HG03095 (cell line): Measurements from ENCODE around the gene MTFP1.
"Not testable (repeated sequence)": the region's sequence is repeated elsewhere in the genome, so short reads cannot be mapped to it uniquely, and the experiment has no call there.

Experiments used
- ATAC-seq: cut with Tn5 transposase; IDR thresholded peaks from one replicate; pipeline ENCODE4 v1.9.1; 2021; ENCODE audit warnings: moderate library complexity; ENCODE audit not compliant: unreplicated experiment

MTFP1 gene

GRCh38 chr22:30425327-30425615, 297 bp upstream of the MTFP1 start:
- no peak for ATAC-seq

DNA sequence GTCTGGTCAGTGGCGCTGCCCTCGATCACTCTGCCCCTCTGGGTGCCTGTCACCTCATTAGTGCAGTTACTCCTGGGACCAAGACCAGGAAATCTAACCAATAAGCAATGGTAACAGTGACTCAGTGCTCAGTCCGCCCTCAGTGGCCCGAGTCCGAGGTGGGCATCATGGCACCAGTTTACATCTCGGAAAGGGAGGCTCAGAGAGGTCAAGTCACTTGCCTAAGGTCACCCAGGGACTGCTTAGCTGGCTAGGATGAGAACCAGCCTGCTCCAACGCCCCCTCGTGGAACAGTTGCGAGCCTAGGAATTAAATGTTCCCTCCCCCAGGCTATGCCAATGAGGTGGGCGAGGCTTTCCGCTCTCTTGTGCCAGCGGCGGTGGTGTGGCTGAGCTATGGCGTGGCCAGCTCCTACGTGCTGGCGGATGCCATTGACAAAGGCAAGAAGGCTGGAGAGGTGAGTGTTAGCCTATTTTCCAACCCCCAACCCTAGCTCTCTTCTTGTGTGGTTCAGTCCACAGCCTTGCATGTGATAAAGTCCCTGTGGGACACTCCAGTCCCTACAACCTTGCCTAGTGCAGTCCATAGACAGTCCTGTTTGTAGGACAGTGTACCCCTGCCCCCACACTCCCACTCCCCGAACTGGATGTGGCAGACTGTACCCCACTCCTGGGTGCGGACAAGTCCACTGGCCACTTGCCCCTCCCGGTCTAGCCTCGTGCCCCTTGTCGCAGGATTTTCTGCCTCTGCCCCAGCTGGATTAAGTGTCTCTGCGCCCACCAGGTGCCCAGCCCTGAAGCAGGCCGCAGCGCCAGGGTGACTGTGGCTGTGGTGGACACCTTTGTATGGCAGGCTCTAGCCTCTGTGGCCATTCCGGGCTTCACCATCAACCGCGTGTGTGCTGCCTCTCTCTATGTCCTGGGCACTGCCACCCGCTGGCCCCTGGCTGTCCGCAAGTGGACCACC, 1.1 kb downstream of the MTFP1 start:
- ATAC-seq = no peak

DNA sequence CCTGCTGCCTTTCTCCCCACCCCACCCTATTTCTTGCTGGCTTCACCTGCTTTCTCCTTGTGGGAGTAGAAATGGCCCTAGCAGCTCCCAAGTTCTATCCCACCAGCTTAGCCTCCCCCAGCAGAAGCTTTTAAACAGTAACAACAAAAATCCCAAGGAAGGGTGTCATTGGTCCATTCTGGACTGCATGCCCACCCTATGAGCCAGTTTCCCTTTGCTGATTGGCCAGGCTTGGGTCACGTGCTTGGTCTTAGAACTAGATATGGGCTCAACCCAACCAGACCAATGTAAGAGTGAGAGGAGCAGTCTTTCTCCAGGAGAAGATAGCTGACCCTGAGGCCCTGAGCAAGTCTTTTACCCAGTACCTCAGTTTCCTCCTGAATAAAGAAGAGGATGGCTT, 2.3 kb downstream of the MTFP1 start:
- ATAC-seq = no peak

DNA sequence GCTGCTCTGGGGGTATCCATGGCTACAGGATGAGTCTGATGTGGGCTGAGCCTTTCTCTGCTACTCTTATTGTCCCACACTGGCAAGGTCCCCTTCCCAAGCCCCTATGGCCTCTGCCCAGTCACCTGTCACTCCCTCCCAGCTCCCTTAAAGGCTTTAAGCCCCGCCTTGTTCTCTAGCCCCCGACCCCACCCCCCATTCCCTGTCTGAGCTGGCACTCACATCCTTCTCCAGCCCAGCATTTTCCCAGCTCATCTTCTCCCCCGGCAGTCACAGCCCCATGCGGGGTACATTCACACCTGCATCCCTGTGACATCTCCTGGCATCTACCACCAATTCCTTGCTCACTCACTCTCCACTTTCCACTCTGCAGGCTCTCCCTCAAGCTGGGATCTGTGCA, 4.3 kb downstream of the MTFP1 start:
- ATAC-seq = no peak

DNA sequence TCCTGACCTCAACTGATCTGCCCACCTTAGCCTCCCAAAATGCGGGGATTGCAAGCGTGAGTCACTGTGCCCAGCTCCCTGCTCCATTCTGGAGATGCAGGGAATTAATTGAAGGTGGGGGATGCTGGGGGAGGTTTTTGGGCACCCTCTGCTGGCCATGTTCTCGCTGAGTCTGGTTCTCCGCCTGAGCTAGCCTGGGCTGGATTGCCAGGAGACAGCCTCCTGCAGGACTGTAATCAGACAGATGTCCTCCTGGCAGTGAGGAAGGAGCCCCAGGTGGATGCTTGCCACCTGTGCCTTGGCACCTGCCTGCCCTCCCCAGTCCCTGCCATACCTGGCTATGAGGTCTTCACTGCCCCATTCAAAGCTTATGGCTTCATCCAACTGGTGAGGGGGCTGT, 5.4 kb downstream of the MTFP1 start:
- no peak for ATAC-seq

DNA sequence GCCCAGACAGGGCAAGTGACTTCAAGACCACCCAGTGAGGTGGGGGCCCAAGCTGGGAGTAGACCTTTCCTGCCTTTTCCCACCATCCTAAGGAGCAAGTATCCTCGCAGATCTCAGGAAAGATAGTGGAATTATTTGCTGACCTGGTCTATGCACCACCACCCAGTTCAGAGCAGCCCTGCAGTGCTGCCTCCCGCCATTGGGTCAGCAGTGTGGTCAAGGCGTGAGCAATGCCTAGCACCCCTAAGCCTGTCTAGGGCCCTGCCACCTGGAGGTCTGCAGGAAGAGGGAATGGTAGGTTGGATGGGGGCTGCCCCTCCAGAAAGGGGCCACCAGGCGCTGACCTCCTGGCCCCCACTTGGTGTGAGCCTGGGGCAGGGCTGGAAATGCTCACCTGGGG, 6.5 kb downstream of the MTFP1 start:
- ATAC-seq = no peak

- ATAC-seq = no peak
Measured at GRCh38 chr22:30432520-30432919, 7.0 kb downstream of the MTFP1 start.

- ATAC-seq = no peak
Measured at GRCh38 chr22:30433227-30433626, 7.7 kb downstream of the MTFP1 start.

GRCh38 chr22:30433773-30434172, 8.2 kb downstream of the MTFP1 start:
- ATAC-seq = no peak

GRCh38 chr22:30434843-30435242, 9.3 kb downstream of the MTFP1 start:
- no peak for ATAC-seq

GRCh38 chr22:30435674-30436126, 10.1 kb downstream of the MTFP1 start:
- ATAC-seq = no peak

- no peak for ATAC-seq
Measured at GRCh38 chr22:30436196-30436595, 10.6 kb downstream of the MTFP1 start.

DNA sequence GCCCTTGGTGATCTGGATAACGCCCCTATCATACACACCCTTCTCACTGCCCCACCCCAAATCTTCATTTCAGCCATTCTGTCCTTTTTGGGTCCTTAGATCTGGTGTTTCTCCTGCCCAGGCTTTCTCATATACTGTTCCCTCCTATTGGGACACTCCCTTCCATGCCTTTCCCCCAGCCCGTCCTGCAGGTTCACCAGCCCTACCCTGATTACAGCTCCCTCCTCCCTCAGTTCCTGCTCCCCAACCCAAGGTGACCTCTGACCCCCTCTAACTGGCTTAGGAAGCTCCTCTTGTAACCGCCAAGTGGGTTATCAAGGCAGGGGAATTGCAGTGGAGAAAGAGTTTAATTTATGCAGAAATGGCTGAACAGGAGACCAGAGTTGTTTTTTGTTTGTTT, 13.0 kb downstream of the MTFP1 start:
- ATAC-seq = no peak

- no peak for ATAC-seq
Measured at GRCh38 chr22:30439226-30439625, 13.7 kb downstream of the MTFP1 start.

DNA sequence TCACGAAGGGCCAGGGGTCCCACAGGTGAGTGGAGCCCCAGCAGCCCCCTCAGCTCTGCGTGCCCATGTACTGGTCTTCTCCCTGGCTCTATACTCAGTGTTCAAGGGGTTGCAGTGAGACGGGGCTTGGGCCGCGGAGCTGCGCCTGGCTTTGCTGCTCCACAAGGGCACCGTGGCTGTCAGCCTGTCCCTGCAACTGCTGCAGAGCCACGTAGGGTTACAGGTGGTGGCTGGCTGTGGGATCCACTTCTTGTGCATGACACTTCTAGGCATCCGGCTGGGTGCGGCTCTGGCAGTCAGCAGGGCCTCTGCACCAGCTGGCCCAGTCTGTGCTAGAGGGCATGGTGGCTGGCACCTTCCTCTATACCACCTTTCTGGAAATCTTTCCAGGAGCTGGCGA, 14.3 kb downstream of the MTFP1 start:
- ATAC-seq = no peak

- no peak for ATAC-seq
Measured at GRCh38 chr22:30441088-30441487, 15.5 kb downstream of the MTFP1 start.

DNA sequence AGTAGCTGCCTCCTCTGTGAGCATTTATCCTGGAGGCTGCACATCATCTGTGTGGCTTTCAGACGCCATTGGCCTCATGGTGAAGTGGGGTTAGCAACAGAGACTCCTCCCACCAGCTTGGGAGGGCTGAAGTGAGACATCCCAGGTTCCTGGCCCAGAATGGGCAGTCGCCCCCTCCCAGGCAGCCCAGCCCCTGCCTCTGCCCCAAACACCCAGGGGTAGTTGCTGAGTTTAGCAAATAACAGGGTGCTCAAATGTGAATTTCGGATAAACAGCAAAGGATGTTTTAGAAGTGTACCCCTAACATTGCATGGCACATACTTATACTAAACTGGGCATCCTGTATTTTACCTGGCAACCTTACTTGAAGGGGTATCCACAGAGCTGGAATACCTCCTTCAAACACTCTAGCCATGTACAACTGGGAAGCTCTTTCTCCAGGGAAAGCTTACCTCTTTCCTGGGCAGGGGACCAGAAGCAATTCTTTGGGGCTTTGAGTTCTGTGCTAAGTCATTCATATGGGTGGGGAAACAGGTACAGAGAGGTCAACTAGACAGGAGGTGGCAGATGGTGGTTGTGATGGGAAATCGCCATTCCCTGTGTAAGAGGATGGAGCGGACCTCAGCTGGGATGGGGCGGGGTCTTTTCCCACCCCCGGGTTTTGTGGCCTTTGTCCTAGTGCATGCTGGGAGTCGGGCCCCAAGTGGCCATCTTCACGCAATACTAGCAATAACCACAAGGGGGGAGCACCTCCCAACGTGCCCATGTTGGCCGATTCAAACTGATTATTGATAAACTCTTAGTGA, 19.3 kb downstream of the MTFP1 start:
- no peak for ATAC-seq

DNA sequence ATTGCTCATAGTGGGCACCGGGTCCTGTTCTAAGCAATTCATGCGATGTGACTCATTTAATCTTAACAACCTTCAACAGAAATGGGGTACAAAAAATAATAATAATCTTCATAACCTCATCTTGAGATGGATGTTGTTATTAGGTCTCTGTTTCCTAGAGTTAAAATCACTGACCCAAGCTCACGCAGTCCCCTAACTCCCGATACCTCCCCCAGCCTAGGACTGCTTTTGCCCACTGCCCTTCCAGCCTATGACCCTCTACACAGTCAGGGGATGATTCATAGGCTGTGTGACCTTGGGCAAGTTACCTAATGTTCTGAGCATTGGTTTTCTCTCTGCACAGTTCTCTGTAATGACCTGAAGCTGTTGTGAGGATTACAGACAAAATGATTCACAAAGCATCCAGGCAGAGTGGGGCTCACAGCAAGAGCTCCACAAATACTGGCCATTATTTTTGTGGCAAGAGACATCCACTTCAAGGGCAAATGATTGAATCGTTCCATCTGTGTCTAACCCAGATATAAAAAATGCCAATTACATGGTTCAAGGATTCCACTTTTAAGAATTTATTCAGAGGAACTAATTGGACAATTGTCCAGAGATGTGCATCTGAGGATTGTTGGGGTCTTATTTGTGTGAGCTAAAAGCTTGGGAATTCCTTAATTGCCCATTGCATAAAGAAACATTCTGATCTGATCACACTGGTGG, 20.0 kb downstream of the MTFP1 start:
- no peak for ATAC-seq

- no peak for ATAC-seq
Measured at GRCh38 chr22:30447656-30448055, 22.1 kb downstream of the MTFP1 start.

DNA sequence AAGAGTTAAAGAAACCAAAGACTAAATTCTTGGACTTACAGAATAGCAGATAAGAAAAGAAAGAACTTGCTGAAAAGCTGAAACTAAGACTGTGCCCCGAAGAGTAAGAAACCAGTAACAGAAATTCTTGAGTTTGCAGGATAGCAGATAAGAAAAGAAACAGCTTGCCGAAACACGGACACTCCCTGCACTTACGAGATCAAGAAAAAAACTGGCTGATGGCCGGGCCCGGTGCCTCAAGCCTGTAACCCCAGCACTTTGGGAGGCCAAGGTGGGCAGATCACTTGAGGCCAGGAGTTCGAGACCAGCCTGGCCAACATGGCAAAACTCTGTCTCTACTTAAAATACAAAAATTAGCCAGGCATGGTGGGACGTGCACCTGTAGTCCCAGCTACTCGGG, 25.9 kb downstream of the MTFP1 start:
- not testable (repeated sequence) for ATAC-seq

- ATAC-seq = no peak
Measured at GRCh38 chr22:30452861-30453260, 27.3 kb downstream of the MTFP1 start.
